ENCODE measurements around the gene PRKACG. TPM values are rescaled to one million over a fixed set of nuclear protein-coding genes. Genes with fewer than 3 reads are reported as not detected.

Gene PRKACG
- total RNA-seq, 1 donor from 2014 or later = not detected

GRCh38 chr9:68980341-68980914 is 33.5 kb downstream of the PRKACG start:
- no peak for DNase-seq (ENCODE audit: low spot score in 2 of 2)
- Histone ChIP-seq H3K4me1 (no peaks in the 10 kb centered on the region), H3K36me3 (no peaks in the 10 kb centered on the region), H3K27ac (no peak overlapping the region), H3K4me3 (no peak overlapping the region), H3K9me3 (no peaks in the 10 kb centered on the region), H3K27me3 (no peaks in the 10 kb centered on the region)
- intact Hi-C loops (cut with DNase I) = no loop called here
- no peak for TF ChIP-seq CTCF (IDR thresholded peaks at IDR 0.05)

GRCh38 chr9:68979538-68980314 is 34.2 kb downstream of the PRKACG start:
- no peak for TF ChIP-seq CTCF (IDR thresholded peaks at IDR 0.05)
- H3K27ac ChIP-seq = no peak overlapping the region
- DNase-seq (ENCODE audit: low spot score in 2 of 2) = no peak
- intact Hi-C loops (cut with DNase I) = no loop called here
- H3K9me3 ChIP-seq = no peaks in the 10 kb centered on the region
- no peak overlapping the region for H3K4me3 ChIP-seq
- H3K27me3 ChIP-seq = no peaks in the 10 kb centered on the region
- no peaks in the 10 kb centered on the region for H3K4me1 ChIP-seq
- H3K36me3 ChIP-seq = no peaks in the 10 kb centered on the region

- no peaks in the 10 kb centered on the region for H3K36me3 ChIP-seq
- TF ChIP-seq CTCF (IDR thresholded peaks at IDR 0.05) = no peak
- no peak overlapping the region for H3K4me3 ChIP-seq
- no peaks in the 10 kb centered on the region for H3K9me3 ChIP-seq
- intact Hi-C loops (cut with DNase I) = no loop called here
- H3K27me3 ChIP-seq = no peaks in the 10 kb centered on the region
- no peak for DNase-seq (ENCODE audit: low spot score in 2 of 2)
- no peak overlapping the region for H3K27ac ChIP-seq
- H3K4me1 ChIP-seq = no peaks in the 10 kb centered on the region
Observed at GRCh38 chr9:68978501-68978900, 35.4 kb downstream of the PRKACG start.

- no peaks in the 10 kb centered on the region for H3K36me3 ChIP-seq
- no peak overlapping the region for H3K4me3 ChIP-seq
- no peak overlapping the region for H3K27ac ChIP-seq
- intact Hi-C loops (cut with DNase I) = no loop called here
- H3K9me3 ChIP-seq = no peaks in the 10 kb centered on the region
- DNase-seq (ENCODE audit: low spot score in 2 of 2) = no peak
- no peak for TF ChIP-seq CTCF (IDR thresholded peaks at IDR 0.05)
- no peaks in the 10 kb centered on the region for H3K4me1 ChIP-seq
- H3K27me3 ChIP-seq = no peaks in the 10 kb centered on the region
Observed at GRCh38 chr9:68978066-68978465, 35.8 kb downstream of the PRKACG start.

- no peak for TF ChIP-seq CTCF (IDR thresholded peaks at IDR 0.05)
- Histone ChIP-seq H3K27ac (no peak overlapping the region), H3K9me3 (no peaks in the 10 kb centered on the region), H3K36me3 (no peaks in the 10 kb centered on the region), H3K27me3 (no peaks in the 10 kb centered on the region), H3K4me3 (peak overlapping the region in 1 of 2 donors; percentile 35), H3K4me1 (no peaks in the 10 kb centered on the region)
- no peak for DNase-seq (ENCODE audit: low spot score in 2 of 2)
- intact Hi-C loops (cut with DNase I) = no loop called here
Observed at GRCh38 chr9:68975365-68976043, 38.4 kb downstream of the PRKACG start.

All from ascending aorta (tissue), 2 donors.